GM12874 (cell line): ENCODE results near the gene SH2D2A.

Experiments
- CTCF ChIP-seq: IDR thresholded peaks from 2 replicates; pipeline ENCODE4 v1.5.1; 2011; ENCODE audit warnings: low read depth, mild to moderate bottlenecking, control low read depth, low read length, moderate library complexity; ENCODE audit not compliant: insufficient read depth

SH2D2A gene

GRCh38 chr1:156840898-156841279 is 24.2 kb upstream of the SH2D2A start:
- TF ChIP-seq CTCF = no peak

- no peak for TF ChIP-seq CTCF
Measured at GRCh38 chr1:156840186-156840897, 23.7 kb upstream of the SH2D2A start.

DNA sequence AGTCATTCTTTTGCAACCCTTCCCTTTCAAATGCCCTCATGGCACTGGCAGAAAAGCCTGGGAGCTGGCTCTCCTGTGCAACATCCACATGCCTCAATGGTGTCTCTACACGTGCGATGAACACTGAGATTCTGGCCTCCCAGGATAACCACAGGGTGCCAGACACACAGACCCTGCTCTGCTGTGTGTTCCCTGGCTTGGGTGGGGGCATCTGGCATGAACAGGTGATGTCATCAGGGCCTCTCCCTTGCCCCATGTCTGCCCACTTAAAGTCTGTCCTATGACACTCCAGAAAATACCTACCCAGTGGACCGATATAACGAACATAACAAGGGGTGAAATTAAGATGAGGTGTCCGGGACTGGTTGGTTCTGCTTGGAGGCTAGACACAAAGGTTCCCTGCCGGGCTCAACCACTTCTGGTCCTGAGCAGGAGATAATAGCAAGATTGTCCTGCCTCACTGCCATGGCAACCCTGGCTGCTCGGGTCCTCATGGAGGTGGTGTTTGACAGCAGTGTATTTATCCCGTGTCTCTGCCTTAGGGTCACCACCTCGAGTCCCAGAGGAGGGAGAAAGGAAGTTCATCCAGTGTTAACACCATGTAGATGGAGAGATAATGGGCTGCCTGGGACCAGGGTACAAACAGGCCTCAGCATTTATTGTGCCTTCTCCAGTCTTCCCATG is 22.9 kb upstream of the SH2D2A start:
- no peak for TF ChIP-seq CTCF

GRCh38 chr1:156838972-156839371 is 22.3 kb upstream of the SH2D2A start:
- peak; percentile 91 for TF ChIP-seq CTCF

DNA sequence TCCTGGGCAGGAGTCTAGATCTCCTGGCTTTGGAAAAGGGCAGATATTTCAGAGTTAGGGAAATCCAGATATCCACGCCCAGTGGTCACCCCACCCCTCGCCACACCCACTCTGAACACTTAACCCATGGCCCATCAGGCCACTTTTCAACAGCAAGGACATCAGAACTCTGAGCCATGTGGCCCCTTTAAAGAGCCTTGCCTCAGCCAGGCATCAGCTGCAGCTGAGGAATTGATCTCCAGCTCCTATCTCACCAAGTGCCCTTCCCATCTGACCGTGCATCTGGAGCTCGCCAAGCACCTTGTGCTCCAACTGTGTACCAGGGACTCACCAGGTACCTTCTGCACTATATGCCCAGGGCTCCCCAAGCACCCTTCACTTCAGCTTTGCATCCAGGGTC is 20.2 kb upstream of the SH2D2A start:
- TF ChIP-seq CTCF = no peak

DNA sequence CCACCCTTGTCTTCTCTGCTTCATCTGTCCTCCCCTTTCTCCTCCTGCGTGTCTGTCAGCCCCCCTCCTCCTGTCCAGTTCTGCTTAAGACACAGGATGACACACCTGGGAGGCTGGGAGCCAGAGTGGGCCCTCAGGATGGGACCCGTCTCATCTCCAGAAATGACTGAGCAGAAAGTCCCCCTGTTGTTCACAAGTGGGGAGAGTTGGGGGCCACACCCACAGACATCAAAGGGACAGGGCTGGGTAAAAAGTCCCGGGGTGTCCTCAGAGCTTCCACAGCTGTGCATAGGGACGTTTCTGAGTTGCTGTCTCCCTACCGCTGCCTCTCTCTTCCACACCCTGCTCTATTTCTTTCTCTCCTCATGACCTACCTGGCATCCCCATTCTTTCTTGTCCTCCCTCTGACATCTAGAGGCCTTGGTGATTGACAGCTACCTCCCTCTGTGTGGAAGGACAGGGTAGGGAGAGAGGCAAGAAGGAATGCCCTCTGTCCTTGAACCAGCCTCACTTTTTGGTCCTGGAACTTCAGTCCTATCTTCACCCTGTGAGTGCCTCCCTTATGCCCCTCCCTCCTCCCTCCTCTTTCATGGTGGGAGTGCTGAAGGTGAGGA is 19.5 kb upstream of the SH2D2A start:
- no peak for TF ChIP-seq CTCF

GRCh38 chr1:156834322-156834721 is 17.7 kb upstream of the SH2D2A start:
- TF ChIP-seq CTCF = no peak
